SU-DHL-6 (cell line): Measurements from ENCODE around the gene FGF22.

Experiments
- H2AFZ ChIP-seq: fragments of 200-600 bp; sonication (generic); 2 replicates; pipeline ENCODE4 v1.6.1; 2014; ENCODE audit warnings: low read depth, mild to moderate bottlenecking, moderate library complexity, mixed read lengths, antibody characterized with exemption, low read length; ENCODE audit not compliant: severe bottlenecking
- H3F3A ChIP-seq: fragments of 200-600 bp; shearing (Covaris generic); 2 replicates; pipeline ENCODE4 v1.6.0; 2016; ENCODE audit warnings: antibody characterized with exemption, mild to moderate bottlenecking; ENCODE audit not compliant: insufficient read depth
- H3K27ac ChIP-seq: fragments of 200-600 bp; sonication (generic); 2 replicates; pipeline ENCODE4 v1.5.1; 2016; ENCODE audit warnings: low read depth, mild to moderate bottlenecking, low read length, moderate library complexity, mixed read lengths
- H3K27me3 ChIP-seq: fragments of 200-600 bp; sonication (generic), shearing (Covaris generic); 2 replicates; pipeline ENCODE4 v1.6.0; 2014; ENCODE audit warnings: mild to moderate bottlenecking, low read length
- H3K36me3 ChIP-seq: fragments of 200-600 bp; sonication (generic); 2 replicates; pipeline ENCODE4 v1.6.1; 2014; ENCODE audit warnings: mild to moderate bottlenecking, low read length, mixed read lengths
- H3K4me2 ChIP-seq: fragments of 300-600, 200-600 bp; shearing (Covaris generic), sonication (generic); 2 replicates; pipeline ENCODE4 v1.6.0; 2014; ENCODE audit warnings: low read length, low read depth, mild to moderate bottlenecking; ENCODE audit not compliant: poor library complexity, severe bottlenecking
- H3K4me3 ChIP-seq: fragments of 200-600 bp; sonication (generic); 2 replicates; pipeline ENCODE4 v1.5.1; 2014; ENCODE audit warnings: antibody characterized with exemption, low read length, mild to moderate bottlenecking, mixed read lengths; ENCODE audit not compliant: insufficient read depth, poor library complexity, severe bottlenecking
- H3K79me2 ChIP-seq: fragments of 200-600 bp; sonication (generic); 2 replicates; pipeline ENCODE4 v1.6.1; 2014; ENCODE audit warnings: mild to moderate bottlenecking, low read length, moderate library complexity; ENCODE audit not compliant: insufficient read depth
- H3K9ac ChIP-seq: fragments of 200-600 bp; sonication (generic); 2 replicates; pipeline ENCODE4 v1.7.0; 2014; ENCODE audit warnings: mild to moderate bottlenecking, low read length
- H3K9me2 ChIP-seq: fragments of 200-600 bp; sonication (generic); replicated peaks from 2 replicates; pipeline ENCODE4 v1.6.1; 2014; ENCODE audit warnings: low read length; ENCODE audit not compliant: insufficient read depth
- H3K9me3 ChIP-seq: fragments of 200-600 bp; sonication (generic); 2 replicates; pipeline ENCODE4 v1.6.1; 2014; ENCODE audit warnings: low read length, mixed read lengths; ENCODE audit not compliant: insufficient read depth
- H4K20me1 ChIP-seq: fragments of 200-600 bp; sonication (generic); 2 replicates; pipeline ENCODE4 v1.6.1; 2014; ENCODE audit warnings: low read depth, mild to moderate bottlenecking, antibody characterized with exemption, low read length, moderate library complexity, mixed read lengths
- EZH2phosphoT487 ChIP-seq: fragments of 200-600 bp; sonication (generic), shearing (Covaris generic); conservative IDR thresholded peaks from 2 replicates; pipeline ENCODE4 v1.6.1; 2018; ENCODE audit warnings: mild to moderate bottlenecking, antibody characterized with exemption, low read length, moderate library complexity, mixed read lengths
- TF ChIP-seq, protein P1 (sequence below): fragments of 200-600 bp; sonication (generic); IDR thresholded peaks from one replicate; pipeline ENCODE4 v1.5.1; 2017; ENCODE audit warnings: antibody characterized with exemption, mild to moderate bottlenecking, low read length, moderate library complexity; ENCODE audit not compliant: insufficient read depth, poor library complexity, severe bottlenecking

The FGF22 gene

GRCh38 chr19:639253-640160, at the start of gene FGF22:
TSS of gene FGF22 (plus strand) at chr19:639879. CDS start at chr19:639926, 47 bp downstream.
- no peak within 1 kb of the TSS for H2AFZ ChIP-seq
- no peaks in the 10 kb centered on the region for H3K9me2 ChIP-seq
- TF ChIP-seq, protein P1, sequence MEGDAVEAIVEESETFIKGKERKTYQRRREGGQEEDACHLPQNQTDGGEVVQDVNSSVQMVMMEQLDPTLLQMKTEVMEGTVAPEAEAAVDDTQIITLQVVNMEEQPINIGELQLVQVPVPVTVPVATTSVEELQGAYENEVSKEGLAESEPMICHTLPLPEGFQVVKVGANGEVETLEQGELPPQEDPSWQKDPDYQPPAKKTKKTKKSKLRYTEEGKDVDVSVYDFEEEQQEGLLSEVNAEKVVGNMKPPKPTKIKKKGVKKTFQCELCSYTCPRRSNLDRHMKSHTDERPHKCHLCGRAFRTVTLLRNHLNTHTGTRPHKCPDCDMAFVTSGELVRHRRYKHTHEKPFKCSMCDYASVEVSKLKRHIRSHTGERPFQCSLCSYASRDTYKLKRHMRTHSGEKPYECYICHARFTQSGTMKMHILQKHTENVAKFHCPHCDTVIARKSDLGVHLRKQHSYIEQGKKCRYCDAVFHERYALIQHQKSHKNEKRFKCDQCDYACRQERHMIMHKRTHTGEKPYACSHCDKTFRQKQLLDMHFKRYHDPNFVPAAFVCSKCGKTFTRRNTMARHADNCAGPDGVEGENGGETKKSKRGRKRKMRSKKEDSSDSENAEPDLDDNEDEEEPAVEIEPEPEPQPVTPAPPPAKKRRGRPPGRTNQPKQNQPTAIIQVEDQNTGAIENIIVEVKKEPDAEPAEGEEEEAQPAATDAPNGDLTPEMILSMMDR: no peak
- TF ChIP-seq EZH2phosphoT487: no peak
- H4K20me1 ChIP-seq: no peaks in the 10 kb centered on the region
- peak within 1 kb of the TSS; percentile 50 for H3K4me3 ChIP-seq
- H3K27me3 ChIP-seq: no peaks in the 10 kb centered on the region
- no peaks in the 10 kb centered on the region for H3K36me3 ChIP-seq
- H3K79me2 ChIP-seq: no peaks in the 10 kb centered on the region
- H3F3A ChIP-seq: no peaks in the 10 kb centered on the region
- H3K4me2 ChIP-seq: peak within 1 kb of the TSS; percentile 85
- H3K9ac ChIP-seq: peak within 1 kb of the TSS; percentile 35; the same call in 1 of the 2 replicates
- no peak within 1 kb of the TSS for H3K27ac ChIP-seq
- no peaks in the 10 kb centered on the region for H3K9me3 ChIP-seq

- Histone ChIP-seq H3K79me2 (no peaks in the 10 kb centered on the region), H2AFZ (no peak overlapping the region), H3K27ac (no peak overlapping the region), H4K20me1 (no peaks in the 10 kb centered on the region), H3K9me3 (no peaks in the 10 kb centered on the region), H3K4me3 (no peak overlapping the region), H3K36me3 (no peaks in the 10 kb centered on the region), H3K9me2 (no peaks in the 10 kb centered on the region), H3K27me3 (no peaks in the 10 kb centered on the region), H3K9ac (no peak overlapping the region), H3K4me2 (no peak overlapping the region), H3F3A (no peaks in the 10 kb centered on the region)
- TF ChIP-seq, protein P1: no peak
These were observed 49.3 kb upstream of the FGF22 start for GRCh38 chr19:590396-590745.

GRCh38 chr19:590750-591098, 49.0 kb upstream of the FGF22 start:
- Histone ChIP-seq H3K4me3 (no peak overlapping the region), H3K27me3 (no peaks in the 10 kb centered on the region), H3K4me2 (no peak overlapping the region)

More at GRCh38 chr19:590750-591098, 49.0 kb upstream of the FGF22 start:
- H3K27ac ChIP-seq: no peak overlapping the region
- H3F3A ChIP-seq: no peaks in the 10 kb centered on the region
- no peak for TF ChIP-seq EZH2phosphoT487
- TF ChIP-seq, protein P1: no peak
- H3K9me3 ChIP-seq: no peaks in the 10 kb centered on the region
- no peaks in the 10 kb centered on the region for H3K9me2 ChIP-seq
- no peak overlapping the region for H3K9ac ChIP-seq
- no peaks in the 10 kb centered on the region for H4K20me1 ChIP-seq
- no peaks in the 10 kb centered on the region for H3K36me3 ChIP-seq
- H3K79me2 ChIP-seq: no peaks in the 10 kb centered on the region
- H2AFZ ChIP-seq: no peak overlapping the region
